HG03095 (cell line): ENCODE results near the gene CAMK2D.

ENCODE experiments used
- ATAC-seq: cut with Tn5 transposase; IDR thresholded peaks from one replicate; pipeline ENCODE4 v1.9.1; 2021; ENCODE audit warnings: moderate library complexity; ENCODE audit not compliant: unreplicated experiment

The CAMK2D gene

DNA sequence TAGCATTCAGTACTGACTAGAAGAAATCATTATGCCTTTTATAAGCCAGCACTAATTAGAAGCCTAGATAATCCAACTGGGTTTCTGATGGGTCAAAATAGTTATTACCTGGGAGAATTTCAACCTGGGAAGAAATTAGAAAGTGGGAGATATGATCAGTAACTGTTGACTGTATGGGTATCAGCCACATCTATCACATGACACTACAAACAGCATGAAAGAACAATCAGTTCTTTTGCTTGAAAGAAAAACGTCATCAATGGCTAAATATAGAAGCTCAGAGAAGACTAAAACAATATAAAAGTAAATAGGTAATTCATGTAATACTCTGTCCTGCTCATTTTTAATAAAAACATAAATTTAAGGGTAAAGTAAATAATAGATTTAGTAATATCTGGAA is 145.1 kb downstream of the CAMK2D start:
- ATAC-seq: no peak

DNA sequence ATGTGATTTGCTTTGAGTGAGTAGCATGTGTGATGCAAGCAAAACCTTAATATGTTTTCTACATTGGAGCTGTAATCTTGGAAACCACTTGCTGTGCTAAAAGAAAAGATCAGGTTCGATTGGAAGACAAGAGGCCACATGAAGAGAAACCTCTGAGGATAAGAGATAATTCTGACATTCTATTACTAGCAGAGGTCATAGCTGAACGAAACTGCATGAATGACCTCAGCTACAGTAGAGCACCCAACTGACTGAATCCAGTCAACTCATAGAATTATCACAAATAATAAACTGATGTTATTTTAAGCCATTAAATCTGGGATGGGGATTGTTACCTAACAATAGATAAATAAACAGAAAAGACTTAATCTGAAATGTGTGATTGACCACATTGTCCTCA is 147.1 kb downstream of the CAMK2D start:
- no peak for ATAC-seq

DNA sequence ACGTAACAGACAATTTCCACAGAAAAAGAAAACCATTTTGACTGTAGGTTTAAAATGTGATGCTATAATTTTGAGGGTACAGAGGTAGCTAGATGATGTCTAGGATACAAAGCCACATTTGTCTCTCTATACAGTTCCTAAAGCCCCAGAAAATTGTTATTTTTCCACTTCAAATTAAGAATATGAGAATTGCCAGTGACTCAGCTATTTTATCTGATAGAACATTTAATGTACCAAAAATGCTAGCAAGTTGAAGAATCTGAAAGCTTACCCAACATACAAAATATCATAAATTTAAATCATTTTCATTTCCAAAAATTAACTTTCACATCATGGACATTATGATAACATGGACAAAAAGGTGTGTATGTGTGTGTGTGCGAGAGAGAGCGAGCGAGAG is 148.0 kb downstream of the CAMK2D start:
- ATAC-seq: no peak

DNA sequence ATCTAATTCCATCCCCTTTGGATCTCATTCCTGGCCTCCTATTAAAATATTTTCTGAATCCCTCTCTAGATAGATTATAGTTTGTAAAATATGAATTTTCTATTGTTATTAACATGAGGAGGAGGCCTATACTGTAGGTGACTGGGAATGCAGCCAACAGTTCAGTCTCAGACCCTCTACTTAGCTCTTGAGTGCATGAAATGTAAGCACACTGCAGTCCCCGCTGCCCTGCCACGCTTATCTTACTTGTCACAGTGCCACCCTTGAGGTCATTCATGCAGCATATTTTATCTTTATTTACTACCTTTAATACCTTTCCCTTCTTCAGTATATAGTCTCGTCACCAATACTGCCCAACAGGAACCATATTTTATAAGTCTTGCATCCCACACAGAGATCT is 151.0 kb downstream of the CAMK2D start:
- no peak for ATAC-seq

DNA sequence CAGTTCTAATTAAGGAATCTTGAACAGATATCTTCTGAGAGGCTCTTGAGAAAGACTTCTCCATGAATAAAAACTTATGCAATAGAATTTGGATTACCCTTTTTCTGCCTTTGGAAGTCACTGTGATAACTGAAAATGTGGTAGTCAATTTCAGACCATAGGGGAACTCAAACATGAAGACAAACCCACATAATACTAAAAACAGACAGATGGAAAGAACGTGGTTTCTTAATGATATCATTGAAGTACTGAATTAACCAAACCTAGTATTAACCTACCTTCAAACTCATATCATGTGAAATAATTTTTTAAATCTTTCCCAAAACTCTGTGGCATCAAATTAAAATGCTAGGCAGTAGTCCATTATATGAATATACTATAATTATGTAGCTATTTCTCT is 153.5 kb downstream of the CAMK2D start:
- ATAC-seq: no peak

DNA sequence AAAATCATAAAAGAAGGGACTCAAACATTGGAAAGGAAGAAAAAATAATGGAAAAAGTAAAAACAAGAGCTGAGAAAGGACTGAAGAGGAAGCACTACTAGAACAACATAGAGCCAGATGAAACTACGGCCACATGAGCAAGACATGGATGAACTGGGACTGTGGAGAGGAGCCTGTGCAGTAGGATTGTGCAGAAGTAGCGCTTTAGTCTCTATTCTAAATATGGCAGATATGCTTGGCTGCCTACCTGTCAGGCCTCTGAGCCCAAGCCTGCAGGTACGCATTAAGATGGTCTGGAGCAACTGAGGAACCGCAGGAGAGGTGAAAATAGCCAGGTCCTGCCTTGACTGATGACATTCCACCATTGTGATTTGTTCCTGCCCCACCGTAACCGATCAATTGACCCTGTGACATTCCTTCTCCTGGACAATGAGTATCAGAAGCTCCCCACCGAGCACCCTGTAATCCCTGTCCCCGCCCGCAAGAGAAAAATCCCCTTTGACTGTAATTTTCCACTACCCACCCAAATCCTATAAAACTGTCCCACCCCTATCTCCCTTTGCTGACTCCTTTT is 154.3 kb downstream of the CAMK2D start:
- ATAC-seq: no peak

DNA sequence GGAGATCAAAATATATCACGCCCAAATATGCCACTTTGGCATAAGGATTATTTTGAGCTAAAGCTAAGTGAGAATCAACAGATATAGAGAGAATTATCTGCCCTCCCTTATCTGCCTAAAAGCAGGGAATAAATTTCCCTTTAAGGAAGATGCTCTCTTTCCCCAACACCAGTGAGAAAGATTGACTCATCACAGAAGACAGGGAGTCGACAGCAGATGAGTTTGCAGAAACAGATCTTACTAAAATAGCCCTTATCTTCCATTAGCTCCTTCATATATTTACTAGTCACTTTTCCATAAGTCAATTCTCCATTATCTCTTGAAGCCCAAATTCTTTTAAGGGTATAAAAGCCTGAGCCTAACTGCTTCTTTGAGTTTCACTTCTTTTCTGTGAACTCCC is 156.6 kb downstream of the CAMK2D start:
- no peak for ATAC-seq

DNA sequence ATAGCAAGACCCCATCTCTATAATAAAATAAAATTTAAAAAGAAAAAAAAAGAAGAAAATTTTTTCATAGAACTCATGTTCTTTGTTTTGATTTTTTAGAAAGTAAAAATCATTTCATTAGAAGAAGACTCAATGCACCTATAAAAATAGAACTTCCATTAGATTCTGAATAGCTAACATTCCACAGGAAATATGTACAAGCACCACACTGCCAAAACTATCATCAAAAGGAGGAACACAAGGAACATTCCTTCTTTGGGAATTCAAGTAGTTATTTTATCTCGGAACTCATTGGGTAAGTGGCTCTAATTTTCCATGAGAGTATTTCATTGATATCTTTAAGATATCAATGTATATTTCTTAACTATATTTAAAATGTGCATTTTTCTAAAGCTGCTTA is 157.6 kb downstream of the CAMK2D start:
- no peak for ATAC-seq

DNA sequence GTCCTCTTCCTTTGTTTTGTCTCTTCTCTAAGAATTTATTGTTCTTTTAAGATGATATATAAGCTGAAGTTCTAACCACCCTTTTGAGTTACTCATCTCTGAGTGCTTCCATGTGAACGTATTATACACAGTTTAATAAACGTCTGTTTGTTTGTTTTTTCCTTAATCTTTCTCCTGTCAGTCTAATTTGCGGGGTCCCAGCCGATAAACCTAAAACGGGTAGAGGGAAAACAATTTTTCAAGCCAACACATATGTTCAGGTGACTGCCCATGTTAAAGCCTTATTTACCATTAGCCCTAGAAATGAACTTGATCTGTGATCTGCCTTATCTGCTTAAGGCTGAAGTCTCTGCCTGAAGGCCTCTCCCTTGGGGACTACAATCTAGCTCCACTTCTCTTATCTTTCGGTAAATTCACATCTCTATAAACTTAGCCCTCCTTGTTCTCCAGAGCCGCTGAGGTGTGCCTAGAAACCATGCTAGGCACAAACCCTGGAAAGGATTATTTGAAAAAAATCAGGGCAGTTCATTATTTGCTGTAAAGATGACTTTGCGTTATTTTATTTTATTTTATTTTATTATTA is 158.8 kb downstream of the CAMK2D start:
- ATAC-seq: no peak

DNA sequence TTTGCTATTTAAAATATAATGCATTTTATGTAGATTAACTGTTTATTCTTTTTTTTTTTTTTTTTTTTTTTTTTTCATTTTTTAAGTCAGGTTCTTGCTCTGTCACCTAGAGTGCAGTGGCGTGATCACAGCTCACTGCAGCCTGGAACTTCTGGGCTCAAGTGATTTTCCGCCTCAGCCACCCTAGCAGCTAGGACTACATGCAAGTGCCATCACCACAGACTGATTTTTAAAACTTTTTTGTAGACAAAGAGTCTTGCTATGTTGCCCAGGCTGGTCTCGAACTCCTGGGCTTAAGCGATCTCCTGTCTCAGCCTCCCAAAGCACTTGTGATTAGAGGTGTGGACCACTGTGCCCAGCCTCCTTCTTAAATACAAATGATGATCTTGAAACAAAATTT is 159.9 kb downstream of the CAMK2D start:
- ATAC-seq: no peak

DNA sequence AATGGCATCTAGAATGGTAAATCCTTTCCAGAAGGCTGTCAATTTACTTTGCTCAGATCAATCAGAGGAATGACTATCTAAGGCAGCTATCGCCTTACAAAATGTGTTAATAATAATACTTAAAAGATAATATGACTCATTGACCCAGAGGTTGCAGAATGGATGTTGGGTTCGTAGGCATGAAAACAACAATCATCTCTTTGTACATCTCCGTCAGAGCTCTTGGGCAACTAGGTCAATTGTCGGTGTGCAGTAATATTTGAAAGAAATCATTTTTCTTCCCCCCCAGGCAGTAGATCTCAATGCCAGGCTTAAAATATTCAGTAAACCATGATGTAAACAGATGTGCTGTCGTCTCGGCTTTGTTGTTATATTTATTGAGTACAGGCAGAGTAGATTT is 165.1 kb downstream of the CAMK2D start:
- no peak for ATAC-seq

DNA sequence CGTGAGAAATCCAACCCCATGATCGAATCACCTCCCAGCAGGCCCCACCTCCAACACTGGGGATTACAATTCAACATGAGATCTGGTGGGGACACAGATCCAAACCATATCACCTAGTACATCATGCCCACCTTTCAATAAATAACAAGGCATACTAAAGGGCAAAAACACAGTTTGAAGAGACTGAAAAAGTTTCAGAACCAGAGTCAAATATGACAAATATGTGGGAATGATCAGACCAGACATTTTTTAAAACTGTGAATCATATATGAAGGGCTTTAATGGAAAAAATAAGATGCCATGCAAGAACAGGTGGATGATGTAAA is 167.3 kb downstream of the CAMK2D start:
- no peak for ATAC-seq

DNA sequence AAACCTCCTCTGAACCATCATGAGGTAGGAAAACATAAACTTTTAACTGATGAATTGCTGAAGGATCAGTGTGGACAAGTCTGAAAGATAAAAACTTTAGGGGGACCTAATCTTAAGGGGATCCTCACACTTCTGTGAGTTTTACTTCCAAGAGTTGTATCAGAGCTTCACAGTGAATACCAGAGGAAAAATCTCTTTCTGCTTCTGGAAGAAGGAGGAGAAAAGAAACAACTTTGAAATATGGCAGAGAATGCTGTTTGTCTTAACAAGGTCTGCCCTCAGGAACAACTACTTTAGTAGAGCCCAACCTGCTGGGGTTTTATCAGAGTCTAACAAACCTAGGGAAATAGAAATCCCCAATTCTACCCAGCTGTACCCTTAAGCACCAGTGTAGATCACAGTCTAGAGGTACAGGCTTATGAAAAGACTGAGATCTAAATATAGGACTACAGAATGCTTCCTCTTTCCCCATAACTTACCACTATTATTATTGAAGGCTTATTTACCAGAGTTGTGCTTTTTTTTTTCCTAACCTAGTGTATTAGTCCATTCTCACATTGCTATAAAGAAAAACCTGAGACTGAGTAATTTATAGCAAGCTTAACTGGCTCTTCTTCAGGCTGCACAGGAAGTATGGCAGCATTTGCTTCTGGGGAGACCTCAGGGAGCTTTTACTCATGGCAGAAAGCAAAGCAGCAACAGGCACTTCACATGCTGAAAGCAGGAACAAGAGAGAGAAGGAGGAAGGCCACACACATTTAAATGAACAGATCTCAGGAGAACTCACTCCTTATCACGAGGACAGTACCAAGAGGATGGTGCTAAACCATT is 167.9 kb downstream of the CAMK2D start:
- ATAC-seq: peak; percentile 79

DNA sequence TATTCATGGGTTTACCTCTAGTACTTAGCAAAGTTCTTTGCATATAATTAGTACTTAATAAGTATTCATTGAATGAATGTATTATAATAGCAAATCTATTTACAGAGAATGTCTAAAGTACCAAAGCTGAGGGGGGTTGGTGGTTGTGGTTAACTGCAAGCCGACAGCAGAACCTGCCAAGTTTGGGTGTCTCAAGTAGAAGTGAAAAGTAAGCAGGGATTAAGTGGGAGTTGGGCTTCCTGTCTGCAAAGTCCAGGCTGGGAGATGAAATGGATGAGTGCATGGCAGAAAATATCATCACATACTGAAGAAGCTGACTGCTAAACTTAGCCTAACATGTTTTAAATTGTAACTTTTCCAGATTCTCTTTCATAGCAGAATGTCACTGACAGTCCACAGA is 169.6 kb downstream of the CAMK2D start:
- no peak for ATAC-seq

DNA sequence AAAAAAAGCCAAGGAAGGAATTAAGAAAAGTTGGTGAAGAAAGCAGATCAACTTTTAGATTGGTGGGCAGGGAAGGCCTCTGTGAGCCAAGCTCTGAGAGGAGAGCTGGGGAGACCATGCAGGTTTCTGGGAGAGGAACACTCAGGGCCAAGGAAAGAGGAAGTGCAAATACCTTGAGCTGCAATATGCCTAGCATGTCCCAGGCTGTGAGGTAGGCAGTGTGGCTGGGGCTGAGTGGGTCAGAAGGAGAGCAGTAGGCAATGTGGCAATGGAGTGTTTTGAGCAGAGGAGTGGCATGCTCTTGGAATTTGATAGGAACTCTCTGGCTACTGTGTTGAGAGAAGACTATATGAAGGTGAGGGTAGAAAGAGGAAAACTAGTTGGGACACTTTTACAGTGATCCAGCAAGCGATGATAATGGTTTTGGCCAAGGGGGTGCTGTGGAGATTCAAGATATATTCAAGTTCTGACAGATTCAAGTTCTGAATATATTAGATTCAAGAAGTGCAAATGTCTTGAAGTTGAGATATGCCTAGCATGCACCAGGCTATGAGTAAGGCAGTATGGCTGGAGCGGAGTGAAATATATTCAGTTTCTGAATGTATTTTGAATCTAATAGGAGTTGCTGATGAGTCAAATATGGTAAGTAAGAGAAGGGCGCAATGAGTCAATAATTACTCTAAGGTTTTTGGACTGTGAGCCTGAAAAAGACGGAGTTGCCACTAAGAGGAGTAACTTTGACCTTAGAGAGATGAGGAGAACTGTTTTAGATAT is 172.5 kb downstream of the CAMK2D start:
- ATAC-seq: peak; percentile 46

DNA sequence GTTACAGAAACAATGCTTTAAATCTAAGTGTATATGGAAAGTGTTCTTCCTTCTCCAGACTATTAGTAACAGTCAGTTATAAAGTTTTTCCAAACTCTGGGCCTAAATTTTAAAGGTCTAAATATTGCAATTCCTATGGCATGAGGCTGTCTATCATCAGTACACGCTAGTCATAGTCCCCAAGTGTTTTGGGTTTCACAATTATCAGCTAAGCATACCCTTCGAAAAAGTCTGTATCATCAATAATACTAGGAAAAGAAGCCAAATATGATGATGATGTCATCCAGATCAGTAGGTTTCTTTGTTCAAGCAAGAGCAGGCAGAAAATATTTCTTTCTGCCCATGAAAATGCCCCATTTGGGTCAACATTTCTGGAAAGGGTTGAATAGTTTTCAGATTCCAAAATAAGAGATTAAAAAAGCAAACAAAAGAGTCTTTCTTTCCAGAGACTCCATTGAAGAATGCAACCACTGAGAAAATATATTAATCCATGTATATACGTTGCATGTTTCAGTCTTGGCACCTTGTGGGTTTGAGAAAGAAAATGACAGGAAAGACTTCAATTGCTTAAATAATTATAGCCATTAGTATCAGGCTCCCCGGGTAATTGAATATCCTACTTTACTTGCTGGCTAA is 173.8 kb downstream of the CAMK2D start:
- ATAC-seq: no peak

DNA sequence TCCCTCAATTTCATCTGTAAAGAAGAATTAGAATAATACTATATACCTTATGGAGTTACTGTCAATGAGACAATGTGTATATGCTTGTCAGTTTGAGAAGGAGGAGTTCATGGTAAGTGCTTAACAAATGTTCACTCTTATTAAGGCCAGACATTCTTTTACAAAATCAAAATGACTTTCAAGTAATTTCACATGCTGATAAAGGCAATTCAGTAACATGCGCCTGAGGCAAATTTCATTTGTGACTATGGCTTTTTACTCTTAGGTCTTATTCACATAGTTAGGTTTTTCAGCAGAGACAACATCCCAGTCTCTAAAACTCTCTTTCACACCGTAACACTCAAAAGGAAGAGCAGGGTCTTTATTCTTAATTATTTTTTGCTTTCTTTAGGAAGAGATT is 174.4 kb downstream of the CAMK2D start:
- ATAC-seq: no peak

DNA sequence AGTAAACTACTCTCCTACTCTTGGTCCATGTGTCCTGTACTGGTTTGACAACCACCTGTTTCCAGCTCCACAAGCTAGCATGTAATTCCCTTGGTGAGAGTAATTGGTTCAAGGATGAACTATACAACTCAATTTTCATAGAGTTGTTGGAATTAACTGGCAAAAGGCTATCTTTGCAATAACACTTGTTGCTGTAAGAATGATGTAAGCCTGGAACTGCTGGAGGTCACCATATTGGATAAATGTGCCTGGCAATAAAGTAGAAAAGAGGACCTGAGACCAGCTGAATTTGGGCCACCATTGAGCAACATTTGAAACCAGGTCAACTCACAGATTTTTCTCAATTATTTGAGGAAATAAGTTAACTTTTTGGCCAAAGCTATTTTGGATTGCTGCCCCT is 175.5 kb downstream of the CAMK2D start:
- no peak for ATAC-seq

DNA sequence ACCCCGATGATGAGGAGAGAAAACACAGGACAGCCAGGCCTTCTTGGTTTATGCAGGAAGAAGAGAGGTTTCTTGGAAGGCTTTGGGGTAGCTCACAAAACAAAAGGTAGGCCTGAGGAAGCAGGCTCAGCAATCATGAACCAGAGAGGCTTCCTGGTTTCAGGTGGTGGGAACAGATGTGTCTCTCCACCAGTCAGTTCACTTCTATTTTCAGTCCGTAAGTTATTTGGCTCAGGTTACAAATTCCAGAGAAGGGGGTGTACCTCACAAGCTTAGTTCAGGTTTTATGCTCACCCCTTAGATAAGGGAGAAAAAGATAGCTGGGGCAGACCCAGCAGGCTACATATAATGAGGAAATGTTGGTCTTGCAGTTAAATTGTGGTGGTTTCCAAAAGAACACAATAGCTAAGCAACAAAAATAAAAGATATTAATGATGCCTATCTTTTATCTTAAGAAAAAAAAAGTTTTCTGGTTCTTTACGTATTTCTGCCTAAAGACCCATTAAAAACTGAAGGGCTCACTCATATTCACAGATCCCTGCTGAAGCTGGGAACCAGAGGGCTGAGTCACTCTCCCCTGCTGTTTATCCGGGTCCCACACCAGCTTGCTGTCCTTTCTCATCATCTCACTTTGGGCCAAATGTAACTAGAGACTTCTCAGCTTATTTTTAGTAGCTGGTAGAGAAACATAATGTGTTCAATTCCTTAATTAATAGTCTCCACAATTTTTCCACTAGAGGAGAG is 177.0 kb downstream of the CAMK2D start:
- ATAC-seq: no peak

DNA sequence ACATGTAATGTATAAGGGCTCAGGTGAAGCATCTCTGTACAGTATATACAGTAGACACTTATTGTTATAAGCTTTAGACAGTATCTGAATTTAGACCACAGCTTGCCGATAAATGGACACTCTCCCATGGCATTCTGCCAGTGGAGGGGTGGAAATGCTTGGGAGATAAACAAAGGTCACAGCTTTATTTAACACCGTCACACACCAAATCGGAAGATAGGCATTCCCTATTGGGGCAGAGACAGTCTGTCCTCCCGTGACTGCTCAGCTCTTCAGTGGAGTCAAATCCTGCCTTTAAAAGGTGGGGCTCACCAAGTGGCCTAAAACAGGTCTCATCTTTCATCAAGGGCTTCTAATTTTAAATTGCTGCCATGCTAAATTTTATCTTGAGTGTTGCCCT is 178.8 kb downstream of the CAMK2D start:
- no peak for ATAC-seq

DNA sequence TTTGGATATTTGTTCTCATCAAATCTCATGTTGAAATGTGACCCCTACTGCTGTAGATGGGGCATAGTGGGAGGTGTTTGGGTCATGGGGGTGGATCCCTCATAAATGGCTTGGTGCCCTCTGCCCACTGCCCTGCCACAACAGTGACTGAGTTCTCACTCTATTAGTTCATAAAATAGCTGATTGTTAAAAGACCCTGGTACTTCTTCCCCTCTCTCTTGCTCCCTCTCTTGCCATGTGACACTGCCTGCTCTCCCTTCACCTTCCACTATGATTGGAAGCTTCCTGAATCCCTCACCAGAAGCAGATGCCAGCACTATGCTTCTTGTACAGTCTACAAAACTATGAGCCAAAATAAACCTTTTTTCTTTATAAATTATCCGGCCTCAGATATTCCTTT is 182.2 kb downstream of the CAMK2D start:
- no peak for ATAC-seq
